Colonic mucosa (tissue), 4 donors: ENCODE results near the gene C12orf76. TPM values are rescaled to one million over a fixed set of nuclear protein-coding genes. Genes with fewer than 3 reads are reported as not detected.

Experiments
- DNase-seq: peaks from one replicate; pipeline ENCODE4 v3.0.0-alpha.2; 2020
- H3K27ac ChIP-seq: fragments of 200-600 bp; one replicate; pipeline ENCODE4 v1.8.0; 2021
- H3K27me3 ChIP-seq: fragments of 200-600 bp; one replicate; pipeline ENCODE4 v1.8.0; 2021
- H3K36me3 ChIP-seq: fragments of 200-600 bp; one replicate; pipeline ENCODE4 v1.8.0; 2021
- H3K4me1 ChIP-seq: fragments of 200-600 bp; one replicate; pipeline ENCODE4 v1.8.0; 2021; ENCODE audit warnings: mild to moderate bottlenecking
- H3K4me3 ChIP-seq: fragments of 200-600 bp; one replicate; pipeline ENCODE4 v1.8.0; 2021
- H3K9ac ChIP-seq, 2 donors: one replicate each; pipeline ENCODE4 v1.7.0; 2013; ENCODE audit warnings: control low read depth in 2 of 2, low read depth in 2 of 2, low read length in 2 of 2
- H3K9me3 ChIP-seq: fragments of 200-600 bp; one replicate; pipeline ENCODE4 v1.8.0; 2021
- CTCF ChIP-seq: fragments of 200-600 bp; IDR thresholded peaks from one replicate; pipeline ENCODE4 v1.8.0; 2022; ENCODE audit warnings: antibody characterized with exemption, mild to moderate bottlenecking
- intact Hi-C: fragments of 100-400 bp; cut with DNase I; formaldehyde crosslinking; loops from one replicate; pipeline ENCODE4 v1.14.1; 2022
- total RNA-seq, 2 donors: library from RNA; stranded (reverse); fragmentation: NEBNext Ultra II Directional in 1 of 2; extraction: Animal tissue kit (Norgen Biotek cat#: 25700) in 1 of 2; gene quantifications; one replicate each; pipeline ENCODE4 v1.2.1, GENCODE V29; 2021
- donor health status: healthy.
- donor health status: DM: no; HTN: no; CAD: no.
- donor health status: DM: no; HTN: no; CAD: no.

The C12orf76 gene
- total RNA-seq, 2 donors from 2014 or later = 7.2 to 8.4 TPM

DNA sequence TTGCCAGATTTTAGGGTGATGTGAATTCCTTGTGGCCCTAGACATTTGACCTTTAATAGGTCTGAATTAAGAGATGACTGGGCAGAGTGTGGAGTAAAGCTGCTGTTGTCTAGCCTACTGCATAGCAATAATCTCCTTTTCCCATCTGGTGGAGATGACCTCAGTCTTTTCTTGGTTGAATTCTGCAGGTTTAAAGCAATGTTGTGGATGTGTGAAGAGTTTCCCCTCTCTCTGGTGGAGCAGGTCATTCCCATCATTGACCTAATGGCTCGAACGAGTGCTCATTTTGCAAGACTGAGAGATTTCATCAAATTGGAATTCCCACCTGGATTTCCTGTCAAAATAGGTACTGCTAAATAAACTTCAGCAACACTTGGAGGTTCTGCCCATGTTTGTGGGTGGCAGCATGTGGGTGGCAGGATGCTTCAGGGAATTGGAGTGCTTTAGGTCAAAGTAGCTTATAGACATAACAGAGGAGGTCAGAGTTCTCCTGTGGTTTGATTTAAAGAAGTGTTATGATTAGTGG, 19.0 kb downstream of the C12orf76 start:
- H3K9me3 ChIP-seq = no peaks in the 10 kb centered on the region
- H3K4me1 ChIP-seq = no peaks in the 10 kb centered on the region
- no peaks in the 10 kb centered on the region for H3K27me3 ChIP-seq
- H3K4me3 ChIP-seq = no peak overlapping the region
- intact Hi-C loops = no loop called here
- no peak for TF ChIP-seq CTCF
- no peak overlapping the region for H3K9ac ChIP-seq
- H3K36me3 ChIP-seq = peaks cover 1% of the 10 kb centered on the region
- DNase-seq = no peak
- H3K27ac ChIP-seq = no peak overlapping the region

DNA sequence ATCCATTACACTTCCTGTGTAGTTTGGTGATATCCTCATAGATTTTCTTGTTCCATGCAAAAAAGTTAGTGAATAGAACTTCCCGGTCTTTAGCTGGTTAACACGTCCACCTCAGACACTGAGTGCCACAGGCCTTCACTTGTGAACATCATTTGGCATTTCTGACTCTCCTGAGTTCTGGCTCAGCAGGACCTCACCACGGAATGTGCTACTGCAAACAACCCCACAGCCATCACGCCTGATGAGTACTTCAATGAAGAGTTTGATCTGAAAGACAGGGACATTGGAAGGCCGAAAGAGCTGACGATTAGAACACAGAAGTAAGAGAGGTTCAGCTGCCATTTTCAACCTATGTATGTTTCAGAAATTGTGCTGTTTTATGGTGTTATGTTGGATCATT, 20.0 kb downstream of the C12orf76 start:
- Histone ChIP-seq H3K27ac (no peak overlapping the region), H3K4me3 (no peak overlapping the region), H3K27me3 (no peaks in the 10 kb centered on the region), H3K9me3 (no peaks in the 10 kb centered on the region), H3K36me3 (no peaks in the 10 kb centered on the region), H3K9ac (no peak overlapping the region), H3K4me1 (no peaks in the 10 kb centered on the region)
- intact Hi-C loops = no loop called here
- no peak for DNase-seq
- TF ChIP-seq CTCF = no peak

- H3K9ac ChIP-seq = no peak overlapping the region
- H3K4me3 ChIP-seq = no peak overlapping the region
- no peaks in the 10 kb centered on the region for H3K36me3 ChIP-seq
- no peaks in the 10 kb centered on the region for H3K9me3 ChIP-seq
- H3K27me3 ChIP-seq = no peaks in the 10 kb centered on the region
- H3K4me1 ChIP-seq = no peaks in the 10 kb centered on the region
- H3K27ac ChIP-seq = no peak overlapping the region
- intact Hi-C loops = no loop called here
- DNase-seq = no peak
- no peak for TF ChIP-seq CTCF
These were observed 24.3 kb downstream of the C12orf76 start for GRCh38 chr12:110024051-110024450.

DNA sequence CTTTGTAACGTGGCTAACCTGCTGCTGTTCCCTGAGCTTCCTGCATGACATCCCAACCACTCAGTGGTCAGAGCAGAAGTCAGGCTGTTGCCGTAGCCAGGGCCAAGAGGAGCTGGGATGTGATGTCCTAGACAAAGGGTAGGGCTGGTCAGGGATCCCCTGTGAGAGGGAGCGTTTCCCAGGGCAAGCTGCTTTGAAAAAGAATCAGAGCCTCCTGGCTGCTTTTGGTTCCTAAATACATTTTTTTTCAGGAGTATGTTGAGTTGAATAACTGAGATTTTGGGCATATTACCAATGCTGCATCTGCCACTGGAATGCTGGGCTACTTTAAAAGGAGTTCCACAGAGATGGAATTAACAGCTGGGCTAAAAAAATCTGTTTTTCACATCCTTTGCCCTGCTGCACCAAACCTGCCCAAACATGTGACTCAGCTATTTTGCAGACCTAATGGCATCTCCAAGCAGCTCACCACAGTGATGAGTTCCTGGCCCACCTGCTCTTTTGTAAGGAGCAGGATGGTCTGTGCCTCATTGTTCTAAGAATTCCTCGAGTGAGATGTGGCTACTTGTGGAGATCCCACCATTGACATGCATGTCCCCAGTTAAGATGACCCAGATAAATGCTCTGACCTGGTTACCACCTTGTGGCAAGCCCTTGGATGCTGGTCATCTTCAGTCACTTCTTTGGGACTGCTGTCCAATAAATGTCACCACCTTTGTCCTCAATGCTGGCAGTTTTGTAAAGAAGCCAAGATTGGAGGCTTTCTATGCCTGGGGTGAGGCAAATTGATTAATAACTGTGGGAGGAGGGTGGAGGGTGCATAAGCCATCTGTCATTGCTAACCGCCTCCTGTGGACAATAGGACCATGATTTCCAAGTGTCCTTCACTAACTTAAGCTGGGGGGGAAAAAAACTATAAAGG, 25.0 kb downstream of the C12orf76 start:
- intact Hi-C loops = no loop called here
- Histone ChIP-seq H3K27ac (no peak overlapping the region), H3K27me3 (no peaks in the 10 kb centered on the region), H3K9ac (no peak overlapping the region), H3K4me3 (no peak overlapping the region), H3K9me3 (no peaks in the 10 kb centered on the region), H3K4me1 (no peaks in the 10 kb centered on the region), H3K36me3 (no peaks in the 10 kb centered on the region)
- no peak for TF ChIP-seq CTCF
- DNase-seq = no peak

DNA sequence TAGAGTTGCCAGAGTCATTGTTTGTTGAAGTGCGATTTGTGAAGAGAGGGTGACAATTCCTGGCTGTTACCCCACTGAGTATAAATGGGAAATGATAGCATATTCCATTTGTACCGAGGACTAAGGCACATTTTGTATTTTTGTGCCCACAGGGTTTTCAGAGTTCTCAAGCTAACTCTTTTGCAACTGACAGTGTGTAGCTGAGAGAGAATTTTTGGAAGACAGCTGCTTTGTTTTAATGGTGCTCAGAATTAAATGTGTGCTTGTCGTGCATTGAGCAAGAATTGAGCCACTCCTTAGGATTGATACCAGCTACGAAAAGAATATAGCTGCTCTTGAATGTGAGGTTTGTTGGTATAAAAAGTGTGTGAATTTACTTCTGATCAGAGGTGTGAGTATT, 27.4 kb downstream of the C12orf76 start:
- H3K4me1 ChIP-seq = no peaks in the 10 kb centered on the region
- H3K27ac ChIP-seq = no peak overlapping the region
- DNase-seq = no peak
- H3K9ac ChIP-seq = no peak overlapping the region
- H3K27me3 ChIP-seq = no peaks in the 10 kb centered on the region
- H3K9me3 ChIP-seq = no peaks in the 10 kb centered on the region
- intact Hi-C loops = no loop called here
- no peak overlapping the region for H3K4me3 ChIP-seq
- TF ChIP-seq CTCF = no peak
- H3K36me3 ChIP-seq = peaks cover 6% of the 10 kb centered on the region
